Parathyroid adenoma (tissue), 2 donors: Measurements from ENCODE around the gene USH1C.

Source experiments
- H2AFZ ChIP-seq: fragments of 300-600 bp; sonication (generic); one replicate; pipeline ENCODE4 v1.7.0; 2017; ENCODE audit warnings: antibody characterized with exemption, mild to moderate bottlenecking
- H3K27ac ChIP-seq: fragments of 300-600 bp; sonication (generic); one replicate; pipeline ENCODE4 v1.7.0; 2017
- H3K27me3 ChIP-seq: fragments of 300-600 bp; sonication (generic); one replicate; pipeline ENCODE4 v1.7.0; 2017; ENCODE audit warnings: low read length; ENCODE audit not compliant: control insufficient read depth, insufficient read depth
- H3K36me3 ChIP-seq: fragments of 300-600 bp; sonication (generic); one replicate; pipeline ENCODE4 v1.7.0; 2017; ENCODE audit warnings: low read length; ENCODE audit not compliant: control insufficient read depth, insufficient read depth
- H3K4me1 ChIP-seq: fragments of 300-600 bp; sonication (generic); one replicate; pipeline ENCODE4 v1.7.0; 2017; ENCODE audit warnings: control low read depth
- H3K4me2 ChIP-seq: fragments of 300-600 bp; sonication (generic); one replicate; pipeline ENCODE4 v1.7.0; 2017; ENCODE audit warnings: low read length
- H3K4me3 ChIP-seq: fragments of 300-600 bp; sonication (generic); one replicate; pipeline ENCODE4 v1.7.0; 2017; ENCODE audit warnings: low read depth, low read length
- H3K79me2 ChIP-seq: fragments of 300-600 bp; sonication (generic); one replicate; pipeline ENCODE4 v1.7.0; 2017; ENCODE audit warnings: control low read depth
- H3K9ac ChIP-seq: fragments of 300-600 bp; sonication (generic); one replicate; pipeline ENCODE4 v1.7.0; 2017; ENCODE audit warnings: mild to moderate bottlenecking
- H3K9me3 ChIP-seq: fragments of 300-600 bp; sonication (generic); one replicate; pipeline ENCODE4 v1.7.0; 2017; ENCODE audit warnings: low read length; ENCODE audit not compliant: control insufficient read depth
- CTCF ChIP-seq: fragments of 300-600 bp; sonication (generic); IDR thresholded peaks from one replicate; pipeline ENCODE4 v1.7.0; 2017; ENCODE audit warnings: antibody characterized with exemption, mild to moderate bottlenecking
- donor health status: primary hyperparathyroidism.

The USH1C gene

GRCh38 chr11:17512101-17512500, 32.1 kb downstream of the USH1C start:
- no peak overlapping the region for H2AFZ ChIP-seq
- H3K9me3 ChIP-seq: no peaks in the 10 kb centered on the region
- no peak overlapping the region for H3K4me3 ChIP-seq
- H3K4me1 ChIP-seq: no peaks in the 10 kb centered on the region
- no peaks in the 10 kb centered on the region for H3K79me2 ChIP-seq
- H3K36me3 ChIP-seq: no peaks in the 10 kb centered on the region
- H3K27ac ChIP-seq: no peak overlapping the region
- no peak overlapping the region for H3K4me2 ChIP-seq
- TF ChIP-seq CTCF: no peak
- H3K9ac ChIP-seq: no peak overlapping the region
- no peaks in the 10 kb centered on the region for H3K27me3 ChIP-seq

GRCh38 chr11:17511571-17511970, 32.6 kb downstream of the USH1C start:
- Histone ChIP-seq H3K4me3 (no peak overlapping the region), H3K27ac (no peak overlapping the region), H2AFZ (no peak overlapping the region), H3K9me3 (no peaks in the 10 kb centered on the region), H3K79me2 (no peaks in the 10 kb centered on the region), H3K4me1 (no peaks in the 10 kb centered on the region), H3K9ac (no peak overlapping the region), H3K4me2 (no peak overlapping the region), H3K36me3 (no peaks in the 10 kb centered on the region), H3K27me3 (no peaks in the 10 kb centered on the region)
- TF ChIP-seq CTCF: no peak

- H3K9ac ChIP-seq: no peak overlapping the region
- no peak overlapping the region for H3K4me3 ChIP-seq
- no peak overlapping the region for H2AFZ ChIP-seq
- TF ChIP-seq CTCF: no peak
- H3K4me2 ChIP-seq: no peak overlapping the region
- H3K27ac ChIP-seq: no peak overlapping the region
- H3K4me1 ChIP-seq: no peaks in the 10 kb centered on the region
- H3K79me2 ChIP-seq: no peaks in the 10 kb centered on the region
- H3K9me3 ChIP-seq: no peaks in the 10 kb centered on the region
- no peaks in the 10 kb centered on the region for H3K27me3 ChIP-seq
- no peaks in the 10 kb centered on the region for H3K36me3 ChIP-seq
Measured at GRCh38 chr11:17510507-17511206, 33.6 kb downstream of the USH1C start.

GRCh38 chr11:17508791-17509190, 35.4 kb downstream of the USH1C start:
- no peak overlapping the region for H3K4me3 ChIP-seq
- no peaks in the 10 kb centered on the region for H3K36me3 ChIP-seq
- no peaks in the 10 kb centered on the region for H3K4me1 ChIP-seq
- no peak overlapping the region for H3K9ac ChIP-seq
- TF ChIP-seq CTCF: no peak
- H3K79me2 ChIP-seq: no peaks in the 10 kb centered on the region
- no peaks in the 10 kb centered on the region for H3K27me3 ChIP-seq
- H3K27ac ChIP-seq: no peak overlapping the region
- H3K4me2 ChIP-seq: no peak overlapping the region
- H2AFZ ChIP-seq: no peak overlapping the region
- H3K9me3 ChIP-seq: no peaks in the 10 kb centered on the region

- Histone ChIP-seq H3K79me2 (no peaks in the 10 kb centered on the region), H3K9me3 (no peaks in the 10 kb centered on the region), H3K4me2 (no peak overlapping the region), H2AFZ (no peak overlapping the region), H3K4me1 (no peaks in the 10 kb centered on the region), H3K4me3 (no peak overlapping the region), H3K9ac (no peak overlapping the region), H3K27me3 (no peaks in the 10 kb centered on the region), H3K36me3 (no peaks in the 10 kb centered on the region), H3K27ac (no peak overlapping the region)
- no peak for TF ChIP-seq CTCF
Measured at GRCh38 chr11:17508306-17508705, 35.9 kb downstream of the USH1C start.
